ENCODE results near the gene OR4D11.
"Not testable (repeated sequence)": the region's sequence is repeated elsewhere in the genome, so short reads cannot be mapped to it uniquely, and the experiment has no call there.

OR4D11 gene

DNA sequence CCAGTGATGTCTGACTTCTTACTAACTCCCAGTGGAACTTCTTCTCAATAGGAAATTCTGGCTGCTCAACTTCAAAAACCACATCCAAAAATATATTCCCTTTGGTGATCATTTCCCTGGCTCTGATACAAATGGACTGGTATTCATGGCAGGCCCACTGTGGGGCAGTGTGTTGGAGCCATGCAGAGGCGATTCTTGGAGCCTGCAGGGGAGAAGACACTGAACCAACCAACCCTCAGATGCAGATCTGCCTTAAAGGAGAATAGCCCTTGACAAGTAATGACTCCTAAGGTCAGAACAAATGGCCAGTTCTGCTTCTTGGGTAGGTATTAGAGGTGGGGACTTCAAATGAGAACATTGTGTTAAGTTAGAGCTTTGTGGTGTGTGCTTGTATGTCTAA is 20.2 kb downstream of the OR4D11 start:
- H3K4me3 ChIP-seq (replicated peaks in 1 of 2; ENCODE audit: low read depth in 2 of 2, low read length in 2 of 2) = no peak overlapping the region
- TF ChIP-seq CTCF (IDR thresholded peaks at IDR 0.05; ENCODE audit: low read depth, low read length) = no peak
- DNase-seq (ENCODE audit: low read depth in 2 of 2) = no peak

- TF ChIP-seq CTCF (IDR thresholded peaks at IDR 0.05; ENCODE audit: low read depth, low read length) = no peak
- DNase-seq (ENCODE audit: low read depth in 2 of 2) = no peak
- H3K4me3 ChIP-seq (replicated peaks in 1 of 2; ENCODE audit: low read depth in 2 of 2, low read length in 2 of 2) = no peak overlapping the region
These were observed 25.3 kb downstream of the OR4D11 start for GRCh38 chr11:59528711-59529110.

- DNase-seq (ENCODE audit: low read depth in 2 of 2) = no peak
- no peak overlapping the region for H3K4me3 ChIP-seq (replicated peaks in 1 of 2; ENCODE audit: low read depth in 2 of 2, low read length in 2 of 2)
- TF ChIP-seq CTCF (IDR thresholded peaks at IDR 0.05; ENCODE audit: low read depth, low read length) = no peak
These were observed 29.2 kb downstream of the OR4D11 start for GRCh38 chr11:59532620-59533019.

- no peak for TF ChIP-seq CTCF (IDR thresholded peaks at IDR 0.05; ENCODE audit: low read depth, low read length)
- no peak for DNase-seq (ENCODE audit: low read depth in 2 of 2)
- no peak overlapping the region for H3K4me3 ChIP-seq (replicated peaks in 1 of 2; ENCODE audit: low read depth in 2 of 2, low read length in 2 of 2)
These were observed 31.3 kb downstream of the OR4D11 start for GRCh38 chr11:59534676-59535075.

DNA sequence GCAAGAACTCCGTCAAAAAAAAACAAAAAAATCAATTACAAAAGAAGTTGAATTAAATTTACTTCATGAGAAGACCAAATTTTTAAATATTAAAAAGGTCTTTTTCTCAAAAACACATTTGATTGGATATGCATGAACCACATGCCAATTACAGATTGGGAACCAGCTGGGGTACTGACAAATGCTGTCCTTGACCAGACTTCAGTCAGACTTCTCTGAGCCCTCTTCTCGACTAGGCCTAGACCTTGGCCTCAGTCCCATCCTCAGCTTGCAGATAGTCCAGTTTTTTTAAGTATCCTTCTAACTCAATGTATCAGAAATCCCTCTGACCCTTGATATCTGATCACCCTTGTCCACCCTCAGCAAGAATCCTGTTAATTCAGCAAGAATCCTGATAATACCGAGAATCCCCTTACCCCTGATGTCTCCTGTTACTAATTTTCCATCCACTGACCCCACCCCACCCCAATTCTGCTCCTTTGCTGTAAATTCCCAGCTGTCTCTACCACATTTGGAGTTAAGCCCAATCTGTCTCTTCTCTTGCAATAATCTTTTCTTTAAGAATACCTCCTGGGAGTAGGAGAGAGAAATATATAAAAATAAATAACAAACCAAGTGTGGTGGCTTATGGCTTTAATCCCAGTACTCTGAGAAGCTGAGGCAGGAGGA is 38.9 kb downstream of the OR4D11 start:
- TF ChIP-seq CTCF (IDR thresholded peaks at IDR 0.05; ENCODE audit: low read depth, low read length) = no peak
- DNase-seq (ENCODE audit: low read depth in 2 of 2) = no peak
- no peak overlapping the region for H3K4me3 ChIP-seq (replicated peaks in 1 of 2; ENCODE audit: low read depth in 2 of 2, low read length in 2 of 2)

DNA sequence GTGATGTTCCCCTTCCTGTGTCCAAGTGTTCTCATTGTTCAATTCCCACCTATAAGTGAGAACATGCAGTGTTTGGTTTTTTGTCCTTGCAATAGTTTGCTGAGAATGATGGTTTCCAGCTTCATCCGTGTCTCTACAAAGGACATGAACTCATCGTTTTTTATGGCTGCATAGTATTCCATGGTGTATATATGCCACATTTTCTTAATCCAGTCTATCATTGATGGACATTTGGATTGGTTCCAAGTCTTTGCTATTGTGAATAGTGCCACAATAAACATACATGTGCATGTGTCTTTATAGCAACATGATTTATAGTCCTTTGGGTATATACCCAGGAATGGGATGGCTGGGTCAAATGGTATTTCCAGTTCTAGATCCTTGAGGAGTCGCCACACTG is 40.3 kb downstream of the OR4D11 start:
- DNase-seq (ENCODE audit: low read depth in 2 of 2); H3K4me3 ChIP-seq (replicated peaks in 1 of 2; ENCODE audit: low read depth in 2 of 2, low read length in 2 of 2): not testable (repeated sequence)

DNA sequence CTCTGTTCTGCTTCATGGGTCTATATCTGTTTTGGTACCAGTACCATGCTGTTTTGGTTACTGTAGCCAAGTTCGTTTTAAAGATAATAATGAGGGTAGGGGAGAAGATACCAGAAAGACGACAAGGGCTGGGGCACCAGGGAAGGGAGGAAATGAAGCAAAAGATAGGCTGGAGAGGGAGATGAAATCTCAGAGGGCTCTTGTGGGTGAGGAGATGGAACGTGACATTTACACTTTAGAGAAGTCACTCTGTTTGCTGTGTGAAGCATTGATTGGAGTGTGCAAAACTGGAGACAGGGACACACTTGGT is 41.4 kb downstream of the OR4D11 start:
- TF ChIP-seq CTCF (IDR thresholded peaks at IDR 0.05; ENCODE audit: low read depth, low read length) = no peak
- no peak for DNase-seq (ENCODE audit: low read depth in 2 of 2)
- no peak overlapping the region for H3K4me3 ChIP-seq (replicated peaks in 1 of 2; ENCODE audit: low read depth in 2 of 2, low read length in 2 of 2)
